ENCODE results near the gene PICALM.

PICALM gene

DNA sequence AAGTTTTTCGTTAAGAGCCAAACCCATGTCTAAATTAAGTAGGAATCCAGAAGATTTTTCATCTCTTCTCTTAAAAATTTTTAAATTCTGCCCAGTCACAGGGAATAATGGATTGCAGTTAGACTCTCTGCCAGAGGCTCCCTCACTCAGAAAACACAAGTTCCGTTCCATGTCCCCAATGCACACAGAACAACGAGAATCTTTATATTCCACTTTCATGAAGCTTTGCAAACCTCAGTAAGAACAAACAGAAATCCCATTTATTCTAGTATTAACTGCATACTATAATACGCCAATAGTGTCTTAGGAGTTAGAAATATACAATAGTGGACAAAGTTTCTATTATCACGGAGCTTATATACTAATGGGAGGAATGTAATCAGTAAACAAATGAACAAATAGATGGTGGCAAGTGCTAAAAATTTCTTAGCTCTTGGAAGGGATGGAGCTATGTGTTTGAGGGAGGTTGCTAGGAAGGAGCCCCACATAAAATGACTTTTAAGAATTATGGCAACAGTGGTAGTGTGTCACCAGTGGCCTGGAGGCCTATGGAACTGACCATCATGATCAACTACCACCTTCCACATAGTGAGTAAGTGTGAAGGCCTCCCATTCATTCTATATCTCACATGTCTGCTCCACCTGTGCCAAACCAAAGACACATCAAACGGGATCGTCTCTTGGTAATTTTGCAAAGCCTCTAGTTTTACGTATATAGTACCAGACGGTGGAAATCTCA lies 24.9 kb downstream of the PICALM start:
- no peak for DNase-seq

DNA sequence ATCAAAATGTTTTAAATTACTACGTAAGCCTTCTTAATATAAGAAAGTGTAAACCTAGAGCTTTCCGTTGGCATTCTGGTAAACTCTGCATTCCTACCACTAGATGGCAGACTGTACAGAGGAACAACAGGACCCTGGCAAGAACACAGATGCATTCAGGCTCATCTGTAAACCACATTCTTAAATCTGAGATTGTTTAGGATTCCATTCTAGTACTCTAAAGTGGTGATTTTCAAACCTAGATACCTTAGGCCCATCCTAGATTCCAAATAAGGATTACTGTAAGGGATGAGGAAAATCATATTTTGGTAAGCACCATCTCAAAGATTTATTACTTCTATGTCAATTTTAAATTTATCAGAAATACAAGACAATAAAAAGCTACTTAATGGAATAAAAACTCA lies 26.9 kb downstream of the PICALM start:
- DNase-seq: peak; percentile 55

DNA sequence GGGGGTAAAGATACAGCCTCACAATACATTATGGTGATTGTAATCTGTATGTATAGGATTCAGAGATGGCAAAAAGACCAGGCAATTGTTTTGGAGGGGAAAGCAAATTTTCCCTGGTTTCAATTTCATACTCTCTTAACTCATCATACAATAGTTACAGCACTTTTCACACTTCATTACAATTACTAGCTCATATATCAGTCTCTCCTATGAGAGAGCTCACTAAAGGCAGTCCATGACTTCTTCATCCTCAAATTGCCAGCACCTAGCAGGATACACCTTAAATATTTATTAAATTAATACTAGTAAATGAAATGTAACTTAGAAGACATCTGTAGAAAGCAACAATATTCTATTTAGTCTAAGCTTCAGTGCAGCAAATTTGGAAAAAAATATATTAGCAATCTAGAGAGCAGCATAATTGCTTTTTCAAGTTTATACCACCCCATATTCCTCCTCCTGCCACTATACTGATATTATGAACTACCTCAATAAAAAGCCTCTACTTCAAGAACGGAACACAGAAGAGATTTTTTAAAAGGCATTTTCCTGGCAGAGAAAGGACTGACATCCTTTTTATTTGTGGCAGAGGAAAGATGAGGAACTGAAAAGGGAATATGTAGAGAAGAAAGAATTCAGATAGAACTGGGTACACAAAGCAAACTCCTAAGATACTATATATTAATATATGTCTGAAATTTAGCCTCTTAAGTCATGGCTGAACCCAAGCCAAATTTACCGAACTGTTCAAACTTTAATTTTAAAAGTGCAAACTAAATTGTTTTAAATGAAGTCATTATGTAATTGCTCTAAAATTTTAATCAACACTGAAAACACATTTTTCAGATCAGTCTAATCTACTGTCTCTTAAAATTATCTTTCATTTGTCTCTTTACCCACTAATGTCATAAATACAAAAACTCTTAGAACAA lies 27.7 kb downstream of the PICALM start:
- no peak for DNase-seq

DNA sequence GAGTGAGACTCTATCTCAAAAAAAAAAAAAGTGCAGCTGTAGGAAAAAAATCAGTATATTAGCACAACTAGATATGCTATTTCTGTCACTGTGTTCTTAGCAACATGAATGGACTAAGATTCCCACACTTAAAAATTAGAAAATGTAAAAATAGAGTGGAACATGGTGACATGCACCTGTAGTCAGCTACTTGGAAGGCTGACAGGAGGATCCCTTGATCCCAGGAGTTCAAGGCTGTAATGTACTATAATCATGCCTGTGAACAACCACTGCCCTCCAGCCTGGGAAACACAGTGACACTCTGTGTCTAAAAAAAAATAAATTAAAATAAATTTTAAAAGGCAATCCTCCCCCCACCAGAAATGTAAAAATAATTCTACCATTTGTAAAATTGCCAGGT lies 29.8 kb downstream of the PICALM start:
- DNase-seq: no peak

DNA sequence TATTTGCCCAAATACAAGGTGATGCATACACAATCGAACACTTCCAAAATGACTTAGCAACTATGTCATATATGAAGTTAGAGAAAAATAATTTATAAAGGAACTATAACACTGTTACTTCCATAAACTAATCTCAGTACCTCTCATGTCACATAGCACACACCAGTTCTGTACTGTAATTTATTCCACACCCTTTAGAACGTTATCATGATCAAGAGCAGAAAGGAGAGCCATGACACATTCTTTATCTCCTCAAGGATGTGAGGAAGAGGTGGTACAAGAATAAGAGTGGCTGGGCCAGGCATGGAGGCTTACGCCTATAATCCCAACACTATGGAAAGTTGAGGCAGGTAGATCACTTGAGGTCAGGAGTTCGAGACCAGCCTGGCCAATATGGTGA lies 31.1 kb downstream of the PICALM start:
- no peak for DNase-seq

DNA sequence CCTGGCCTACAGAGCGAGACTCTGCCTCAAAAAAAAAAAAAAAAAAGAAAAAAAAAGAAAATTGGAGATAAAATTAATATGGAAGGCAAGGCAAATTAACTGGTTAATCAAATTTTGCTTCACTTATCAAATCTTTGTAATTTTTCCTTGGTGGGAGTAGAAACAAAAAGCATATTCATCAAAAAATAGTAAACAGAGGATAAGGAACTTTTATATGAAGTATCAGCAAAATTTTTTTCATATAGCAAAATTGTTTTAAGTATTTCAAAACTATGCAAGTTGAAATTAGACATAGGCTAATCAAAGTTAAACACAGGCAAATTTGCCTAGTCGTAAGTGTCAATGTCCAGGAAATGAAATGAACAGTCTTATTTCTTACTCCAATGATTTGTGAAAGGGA lies 33.0 kb downstream of the PICALM start:
- DNase-seq: no peak

DNA sequence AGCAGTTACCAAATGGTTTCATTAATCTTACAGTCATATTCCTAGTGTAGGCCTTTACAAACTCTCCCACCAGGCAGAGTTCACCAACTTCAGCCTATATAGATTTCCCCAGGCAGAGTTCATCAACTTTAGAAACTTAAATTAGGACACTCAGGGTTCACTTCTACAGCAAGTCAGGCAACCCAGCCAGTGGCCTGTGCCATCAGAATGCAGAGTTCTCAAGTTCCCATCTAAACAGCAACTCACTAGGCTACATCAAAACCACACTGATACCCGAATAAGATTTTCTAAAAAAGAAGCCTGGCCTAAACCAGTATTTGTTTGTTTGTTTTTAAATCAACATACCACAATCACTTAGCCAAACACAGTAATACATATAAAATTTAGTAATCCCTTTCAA lies 33.7 kb downstream of the PICALM start:
- no peak for DNase-seq

DNA sequence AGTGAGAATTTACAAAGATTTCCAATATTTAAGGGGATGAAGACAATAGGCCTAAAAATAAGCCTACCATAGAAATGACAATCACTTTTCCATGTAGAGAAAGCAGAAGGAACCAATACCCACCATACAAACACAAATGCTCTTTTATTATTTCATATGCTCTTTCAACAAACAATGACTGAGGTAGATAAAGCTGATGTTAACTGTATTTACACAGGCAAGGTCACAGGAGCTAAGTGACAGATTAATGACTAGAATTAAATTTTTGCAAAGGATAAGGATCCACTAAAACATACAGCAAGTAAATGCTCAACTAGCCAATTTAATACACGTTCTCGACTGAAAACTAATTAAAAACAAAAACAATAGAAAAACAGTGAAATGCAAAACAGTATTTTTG lies 34.2 kb downstream of the PICALM start:
- DNase-seq: no peak

DNA sequence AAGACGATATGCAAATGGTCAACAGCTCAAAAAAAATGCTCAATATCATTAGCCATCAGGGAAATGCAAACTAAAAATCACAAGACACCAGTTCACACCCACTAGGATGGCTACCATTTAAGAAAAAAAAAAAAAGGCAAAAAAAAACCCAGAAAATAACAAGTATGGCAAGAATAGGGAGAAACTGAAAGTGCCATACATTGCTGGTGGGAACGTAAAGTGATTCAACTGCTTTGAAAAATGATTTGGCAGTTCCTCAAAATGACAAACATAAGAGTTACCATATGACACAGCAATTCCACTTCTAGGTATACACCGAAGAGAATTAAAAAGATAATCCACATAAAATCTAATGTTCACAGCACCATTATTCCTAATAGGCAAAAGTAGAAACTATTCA lies 47.5 kb downstream of the PICALM start:
- no peak for DNase-seq

DNA sequence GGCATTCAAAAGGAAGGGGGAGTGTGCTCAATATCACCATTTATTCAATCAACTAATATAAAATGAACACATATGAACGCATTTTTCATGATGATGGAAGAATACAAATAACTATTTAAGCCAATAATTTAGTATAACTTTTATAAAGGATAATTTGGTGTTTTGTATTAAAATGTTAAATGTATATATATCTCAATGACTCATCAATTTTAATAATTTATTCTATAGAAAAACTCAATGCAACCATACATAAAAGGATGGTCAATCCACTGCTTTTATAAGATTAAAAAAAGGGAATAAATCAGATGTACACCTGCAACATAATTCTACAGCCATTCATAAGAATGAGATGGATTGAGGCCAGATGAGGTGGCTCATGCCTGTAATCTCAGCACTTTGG lies 50.6 kb downstream of the PICALM start:
- no peak for DNase-seq

DNA sequence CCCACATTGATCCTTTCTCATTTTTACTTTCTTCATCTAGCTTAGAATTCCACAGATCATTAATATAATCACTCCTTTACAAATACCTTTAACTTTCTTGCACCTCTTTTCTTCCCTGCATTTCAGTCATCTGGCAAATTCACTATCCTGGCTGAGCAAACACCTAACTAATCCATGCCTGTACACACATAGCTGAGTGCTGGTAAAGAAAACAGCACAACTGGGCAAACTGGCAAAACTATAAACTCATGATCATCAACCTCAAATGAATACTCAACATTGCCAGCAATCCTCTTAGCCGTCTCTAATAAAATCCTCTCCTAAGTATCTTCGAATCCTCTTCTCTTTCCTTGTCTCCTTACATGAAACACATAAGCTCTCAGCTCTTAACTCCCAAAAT lies 52.4 kb downstream of the PICALM start:
- DNase-seq: no peak

DNA sequence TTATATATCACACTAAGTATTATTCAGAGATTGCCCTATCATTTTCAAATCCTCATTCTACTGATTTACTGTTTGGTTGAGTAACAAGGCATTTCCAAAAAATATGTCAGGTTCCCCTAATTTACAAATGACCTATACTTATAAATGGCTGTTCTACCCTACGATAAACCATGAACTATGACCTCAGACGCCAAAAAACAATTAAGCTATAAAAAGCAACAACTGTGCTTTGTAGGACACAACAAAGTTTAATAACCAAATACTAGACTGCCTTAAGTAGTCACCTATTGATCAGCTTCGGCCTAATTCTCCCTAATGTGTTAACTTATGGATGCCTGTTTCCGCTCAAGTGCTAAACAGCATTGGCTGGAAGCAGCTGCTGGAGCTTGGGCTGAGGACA lies 53.2 kb downstream of the PICALM start:
- no peak for DNase-seq

DNA sequence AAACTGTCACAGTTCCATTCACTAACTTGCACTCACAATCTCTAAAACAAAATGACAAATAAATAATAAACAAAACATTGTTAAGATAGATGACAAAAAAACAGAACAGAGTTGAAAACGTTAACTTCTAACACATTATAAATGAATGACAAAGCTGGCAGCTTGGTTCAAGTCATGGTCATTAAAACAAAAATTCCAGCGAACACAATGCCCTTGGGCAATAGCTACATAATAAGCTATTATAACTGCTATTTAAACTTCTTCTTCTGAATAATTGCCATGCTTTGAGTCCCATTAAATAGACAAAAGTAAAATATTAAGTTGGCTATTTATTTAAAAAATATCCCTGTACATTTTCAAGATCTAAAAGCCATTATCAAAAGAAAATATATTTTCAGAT lies 54.7 kb downstream of the PICALM start:
- peak; percentile 37 for DNase-seq

DNA sequence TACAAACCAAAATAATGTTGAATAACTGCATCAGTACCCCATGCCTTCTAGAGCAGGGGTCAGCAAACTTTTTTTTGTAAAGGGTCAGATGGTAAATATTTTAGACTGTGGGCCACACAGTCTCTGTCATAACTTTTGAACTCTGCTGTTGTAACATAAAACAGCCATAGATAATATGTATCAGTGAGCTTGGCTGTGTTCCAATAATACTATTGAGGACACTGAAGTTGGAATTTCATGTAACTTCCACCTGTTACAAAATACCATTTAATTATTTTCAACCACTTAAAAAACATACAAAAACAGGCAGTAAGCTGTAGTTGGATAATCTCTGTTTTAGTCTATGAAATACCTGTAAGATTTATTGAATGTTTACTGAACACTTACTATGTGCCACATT lies 55.2 kb downstream of the PICALM start:
- DNase-seq: no peak

DNA sequence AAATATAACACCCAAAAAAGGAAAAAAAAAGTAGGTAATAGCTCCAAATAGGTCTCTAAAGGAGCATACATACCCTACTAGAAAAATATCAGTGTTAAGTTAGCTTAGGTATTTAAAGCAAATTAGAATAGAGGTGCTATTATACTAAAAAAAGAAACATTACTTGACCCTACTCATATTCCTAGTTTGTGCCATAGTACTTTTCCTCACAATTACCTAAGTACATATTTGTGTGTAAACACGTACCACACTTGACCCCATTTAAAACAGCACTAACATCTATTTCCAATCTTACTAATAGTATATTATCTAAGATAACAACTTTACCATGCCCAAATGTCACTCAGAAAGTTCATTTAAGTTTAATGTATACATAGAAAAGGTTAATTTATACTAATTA lies 57.7 kb downstream of the PICALM start:
- no peak for DNase-seq

DNA sequence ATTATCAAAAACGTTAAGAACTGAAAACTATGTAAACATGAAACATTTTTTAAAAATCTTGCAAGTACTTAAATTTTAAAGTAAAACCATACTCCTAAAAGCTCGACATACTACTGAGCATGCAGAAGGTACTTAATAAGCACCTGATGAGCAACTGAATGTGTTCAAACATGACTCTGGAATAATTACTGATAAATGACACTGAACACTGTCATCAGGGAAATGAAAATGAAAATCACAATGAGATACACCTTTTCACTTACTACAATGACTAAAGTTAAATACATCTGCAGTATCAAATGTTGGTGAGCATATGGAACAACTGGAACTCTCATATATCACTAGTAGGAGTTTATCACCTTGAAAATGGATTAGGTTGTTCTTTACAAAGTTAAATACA lies 65.2 kb downstream of the PICALM start:
- DNase-seq: no peak

DNA sequence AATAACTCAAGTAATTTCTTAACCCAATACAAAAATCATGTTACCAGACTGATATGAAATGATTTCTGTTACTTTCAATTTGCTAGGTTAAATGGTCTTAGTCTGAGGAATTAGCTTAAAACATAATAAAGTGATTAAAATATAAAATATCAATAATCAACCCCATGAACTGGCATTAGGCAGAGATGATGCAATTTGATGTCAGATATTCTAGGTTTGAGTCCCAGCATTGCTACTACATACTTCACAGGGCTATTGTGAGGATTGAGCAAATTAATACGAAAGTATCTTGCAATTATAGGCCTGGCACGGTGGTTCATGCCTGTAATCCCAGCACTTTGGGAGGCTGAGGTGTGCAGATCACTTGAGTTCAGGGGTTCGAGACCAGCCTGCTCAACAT lies 66.5 kb downstream of the PICALM start:
- DNase-seq: no peak

DNA sequence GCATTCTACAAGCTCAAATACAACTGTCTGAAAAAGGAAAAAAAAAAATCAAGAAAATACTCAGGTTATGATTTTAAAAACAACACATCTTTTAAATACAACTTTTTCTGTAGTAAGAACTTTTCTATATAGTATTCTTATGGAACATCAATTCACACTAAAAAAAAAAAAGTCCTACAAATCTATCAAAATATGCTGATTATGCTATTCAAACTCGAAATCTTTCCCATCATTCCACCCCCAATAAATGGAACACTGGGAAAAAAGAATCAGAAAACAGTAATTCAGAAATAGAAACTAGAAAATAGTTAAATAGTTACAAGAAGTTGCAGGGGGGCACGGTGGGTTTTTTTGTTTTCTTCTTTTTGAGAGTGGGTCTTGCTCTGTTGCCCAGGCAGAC lies 77.4 kb downstream of the PICALM start:
- no peak for DNase-seq

DNA sequence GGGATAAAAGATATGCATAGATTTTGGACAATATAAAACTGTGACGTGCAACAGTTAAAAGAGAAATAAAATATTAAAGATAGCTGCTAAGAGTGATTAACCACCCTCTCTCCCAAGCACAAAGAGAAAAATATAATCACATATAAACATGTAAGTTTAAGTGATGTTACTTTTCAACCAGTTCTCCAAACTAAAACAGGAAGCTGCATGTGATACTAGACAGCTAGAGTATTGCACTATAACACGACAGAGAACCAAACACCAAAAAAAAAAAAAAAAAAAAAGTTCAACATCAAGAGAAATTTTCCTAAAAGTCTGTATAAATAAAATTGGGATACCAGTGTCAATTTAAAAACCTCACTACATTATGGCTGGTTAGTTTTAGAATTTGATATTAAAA lies 79.1 kb downstream of the PICALM start:
- no peak for DNase-seq

DNA sequence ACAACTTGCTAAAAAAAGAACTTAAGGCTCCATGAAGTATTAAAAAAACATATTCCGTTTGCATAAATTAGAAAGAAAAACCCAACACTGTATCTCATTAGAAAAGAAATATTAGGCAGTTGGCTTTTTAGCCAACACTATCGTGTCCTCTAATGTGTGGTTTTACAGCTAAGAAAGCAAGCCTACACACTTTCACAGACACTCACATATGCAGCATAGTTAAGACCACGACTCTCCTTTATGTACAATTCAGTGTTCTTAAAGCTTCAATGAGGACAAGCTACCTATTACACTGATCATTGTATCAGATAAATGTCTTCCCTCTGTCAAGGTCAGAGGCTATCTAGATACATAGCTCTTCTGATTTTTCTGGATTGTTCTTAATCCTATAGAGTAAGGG lies 80.1 kb downstream of the PICALM start:
- no peak for DNase-seq

DNA sequence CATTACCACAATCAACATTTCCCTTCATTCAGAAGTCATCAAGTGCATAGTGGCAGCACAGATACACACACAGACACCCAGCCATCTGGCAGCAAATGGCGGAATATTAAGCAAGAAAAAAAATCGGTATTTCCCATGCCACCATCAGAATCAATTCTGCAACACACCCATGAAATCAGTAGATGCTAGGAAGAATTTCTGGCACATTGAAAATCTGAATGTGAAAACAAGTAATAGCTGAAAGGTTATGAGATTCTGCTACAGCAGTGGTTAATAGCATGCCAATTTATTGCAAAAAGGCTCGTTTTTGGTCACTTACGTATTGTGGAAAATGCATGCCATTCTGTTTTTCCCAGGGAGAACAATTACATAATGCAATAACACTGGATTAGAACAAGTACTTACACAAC lies 91.1 kb downstream of the PICALM start:
- no peak for DNase-seq

DNA sequence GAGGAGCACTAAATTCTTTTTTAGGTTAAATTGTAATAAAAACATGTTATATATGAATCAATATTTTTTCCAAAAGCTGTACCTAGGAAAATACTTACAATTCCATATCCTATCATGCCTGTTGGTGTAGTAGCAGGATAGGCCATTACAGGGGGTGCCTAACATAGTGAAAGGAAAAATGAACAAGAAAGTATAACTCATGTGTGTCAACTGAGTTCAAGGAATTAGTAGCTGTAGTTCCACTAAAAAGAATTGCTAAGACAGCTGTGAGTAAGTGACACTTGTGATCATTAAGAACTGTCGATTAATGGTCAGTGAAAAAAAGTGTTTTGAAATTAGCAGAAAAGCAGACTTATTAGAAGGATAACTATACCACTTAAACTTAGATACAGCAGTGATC lies 92.4 kb downstream of the PICALM start:
- DNase-seq: no peak

DNA sequence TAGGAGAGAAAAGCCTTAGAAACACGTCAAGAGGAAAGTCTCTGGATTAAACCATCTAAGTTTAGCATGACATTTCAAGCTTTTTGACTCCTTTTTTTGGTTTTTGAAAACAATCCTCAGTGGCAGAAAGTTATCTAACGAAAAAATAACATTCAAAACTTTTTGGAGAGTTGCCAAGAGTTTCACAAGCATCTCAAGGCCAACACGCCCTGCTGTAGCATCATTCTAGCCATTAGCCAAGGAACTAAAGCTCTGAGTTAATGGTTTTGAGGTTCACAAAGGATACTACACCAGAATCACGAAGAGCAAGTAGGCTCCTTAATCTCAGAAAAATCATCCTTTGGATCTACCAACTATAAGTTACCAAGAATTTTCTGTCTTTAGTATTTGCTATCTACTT lies 94.8 kb downstream of the PICALM start:
- DNase-seq: no peak

DNA sequence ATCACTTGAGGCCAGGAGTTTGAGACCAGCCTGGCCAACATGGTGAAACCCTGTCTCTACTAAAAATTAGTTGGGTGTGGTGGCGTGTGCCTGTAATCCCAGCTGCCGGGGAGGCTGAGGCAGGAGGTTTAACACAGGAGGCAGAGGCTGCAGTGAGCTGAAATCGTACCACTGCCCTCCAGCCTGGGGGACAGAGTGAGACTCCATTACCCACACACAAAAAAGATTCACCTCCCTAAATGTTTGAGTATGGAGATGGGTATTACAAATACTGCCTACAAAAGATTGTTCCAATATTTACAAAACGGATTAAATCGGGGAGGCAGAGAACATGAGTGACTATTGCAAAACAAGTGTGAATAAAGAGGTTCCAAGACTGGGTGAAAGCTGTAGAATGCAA lies 98.3 kb downstream of the PICALM start:
- no peak for DNase-seq

DNA sequence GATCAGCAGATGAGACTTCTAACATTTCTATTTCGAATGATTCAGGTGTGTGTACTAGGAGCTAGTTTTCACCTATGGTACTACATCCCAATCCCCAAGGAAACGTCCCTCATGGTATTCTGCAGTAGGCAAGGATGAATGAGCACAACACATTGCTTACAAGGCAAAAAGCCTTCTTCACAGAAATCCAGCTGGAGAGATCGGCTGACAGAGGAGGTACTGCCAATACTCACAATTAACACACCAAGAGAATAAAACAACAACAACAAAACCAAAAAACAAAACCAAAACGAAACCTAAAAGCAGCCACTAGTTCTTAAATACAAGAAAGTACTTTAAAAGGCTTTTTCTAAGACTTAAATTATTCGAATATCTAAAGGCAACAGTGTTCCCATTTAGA lies 101.4 kb downstream of the PICALM start:
- DNase-seq: no peak
